HG03045 (cell line): ENCODE measurements around the gene GSG1L.
"Not testable (repeated sequence)": the region's sequence is repeated elsewhere in the genome, so short reads cannot be mapped to it uniquely, and the experiment has no call there.

Experiments
- ATAC-seq: cut with Tn5 transposase; IDR thresholded peaks from one replicate; pipeline ENCODE4 v1.9.1; 2021; ENCODE audit warnings: mild to moderate bottlenecking, moderate library complexity; ENCODE audit not compliant: unreplicated experiment

Gene GSG1L

DNA sequence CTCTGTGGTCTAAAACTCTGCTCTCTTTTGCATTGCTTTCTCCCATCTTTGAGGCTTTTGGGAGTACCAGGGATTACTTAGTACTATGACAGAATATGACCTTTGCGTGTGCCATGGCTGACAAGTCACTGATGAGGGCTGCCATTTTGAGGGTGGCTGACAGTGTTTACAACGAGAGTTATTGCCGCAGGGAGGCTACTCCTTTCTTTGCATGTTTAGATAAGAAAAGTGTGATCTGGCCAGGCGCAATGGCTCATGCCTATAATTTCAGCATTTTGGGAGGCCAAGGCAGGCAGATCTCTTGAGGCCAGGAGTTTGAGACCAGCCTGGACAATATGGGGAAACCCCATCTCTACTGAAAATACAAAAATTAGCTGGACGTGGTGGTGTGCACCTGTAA, 77.5 kb downstream of the GSG1L start:
- ATAC-seq: no peak

- ATAC-seq: no peak
Measured at GRCh38 chr16:27984121-27984520, 79.4 kb downstream of the GSG1L start.

- no peak for ATAC-seq
Measured at GRCh38 chr16:27983244-27983643, 80.3 kb downstream of the GSG1L start.

- no peak for ATAC-seq
Measured at GRCh38 chr16:27982184-27982583, 81.3 kb downstream of the GSG1L start.

DNA sequence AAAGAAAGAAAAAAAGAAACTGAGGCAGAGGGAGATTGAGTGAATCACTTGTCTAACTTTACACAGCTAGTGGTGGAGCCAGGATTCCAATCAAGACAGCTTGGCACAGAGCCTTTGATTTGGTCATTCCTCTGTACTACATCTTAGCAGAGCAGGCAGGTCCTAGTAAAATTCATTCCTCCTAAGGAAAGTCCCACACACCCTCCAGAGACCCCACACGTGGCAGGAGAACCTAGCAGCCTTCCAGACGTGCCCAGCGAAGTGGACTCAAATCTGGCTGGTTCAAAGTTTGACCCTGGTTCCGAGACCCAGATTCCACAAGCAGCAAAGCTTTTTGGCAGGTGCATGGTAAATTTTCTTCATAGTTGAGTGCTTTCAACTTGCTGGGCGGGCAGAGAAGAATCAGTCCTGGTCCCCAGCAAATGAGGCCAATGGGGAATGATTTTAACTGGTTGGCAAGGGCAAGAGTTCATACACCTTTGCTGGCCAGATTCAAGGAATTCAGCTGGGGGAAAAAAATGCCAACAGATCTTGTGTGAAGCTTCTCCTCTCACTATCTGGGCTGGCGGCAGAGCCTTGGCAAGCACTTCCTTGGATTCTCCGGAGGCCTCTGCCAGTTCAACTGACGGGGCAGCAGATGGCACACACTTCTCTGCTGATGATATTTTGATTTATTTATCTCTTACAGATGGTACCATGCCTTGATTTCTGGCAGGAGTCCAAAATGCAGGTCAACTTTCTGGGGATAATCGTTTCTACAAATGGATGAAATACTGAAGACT, 82.4 kb downstream of the GSG1L start:
- ATAC-seq: no peak

GRCh38 chr16:27980076-27980775, 83.3 kb downstream of the GSG1L start:
- no peak for ATAC-seq

DNA sequence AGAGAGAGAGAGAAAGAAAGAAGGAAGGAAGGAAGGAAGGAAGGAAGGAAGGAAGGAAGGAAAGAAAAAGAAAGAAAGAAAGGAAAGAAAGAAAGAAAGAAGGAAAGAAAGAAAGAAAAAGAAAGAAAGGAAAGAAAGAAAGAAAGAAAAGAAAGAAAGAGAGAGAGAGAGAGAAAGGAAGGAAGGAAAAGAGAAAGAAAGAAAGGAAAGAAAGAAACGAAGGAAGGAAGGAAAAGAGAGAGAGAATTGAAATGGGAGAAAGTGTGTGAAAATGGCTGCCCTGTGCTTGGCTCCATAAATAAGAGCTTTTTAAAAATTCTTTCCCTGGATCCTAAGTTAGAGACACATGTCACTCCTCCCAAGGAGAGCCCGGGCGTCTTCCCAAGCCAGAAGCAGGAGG, 83.8 kb downstream of the GSG1L start:
- ATAC-seq: not testable (repeated sequence)

GRCh38 chr16:27978876-27979275, 84.6 kb downstream of the GSG1L start:
- no peak for ATAC-seq

GRCh38 chr16:27977966-27978365, 85.5 kb downstream of the GSG1L start:
- ATAC-seq: no peak

DNA sequence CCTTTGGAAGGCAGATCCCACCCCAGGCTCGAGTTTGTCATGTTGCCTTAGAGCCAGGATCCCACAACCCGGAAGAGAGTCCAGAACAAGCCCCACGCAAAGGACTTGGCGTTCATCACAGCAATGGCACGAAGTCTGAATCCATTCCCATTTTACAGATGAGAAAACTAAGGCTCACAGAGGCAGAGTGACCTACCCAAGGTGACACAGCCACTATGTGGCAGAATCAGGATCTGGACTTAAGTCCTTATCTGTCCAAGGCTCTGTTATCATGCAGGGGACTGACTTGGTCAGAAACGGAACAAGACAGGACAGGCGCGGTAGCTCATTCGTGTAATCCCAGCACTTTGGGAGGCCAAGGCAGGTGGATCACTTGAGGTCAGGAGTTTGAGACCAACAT, 86.5 kb downstream of the GSG1L start:
- no peak for ATAC-seq

- no peak for ATAC-seq
Measured at GRCh38 chr16:27974896-27975540, 88.5 kb downstream of the GSG1L start.

- ATAC-seq: no peak
Measured at GRCh38 chr16:27973678-27974077, 89.8 kb downstream of the GSG1L start.

- ATAC-seq: no peak
Measured at GRCh38 chr16:27972500-27972899, 91.0 kb downstream of the GSG1L start.

- no peak for ATAC-seq
Measured at GRCh38 chr16:27969574-27969973, 93.9 kb downstream of the GSG1L start.

- ATAC-seq: no peak
Measured at GRCh38 chr16:27967169-27967568, 96.3 kb downstream of the GSG1L start.

- ATAC-seq: no peak
Measured at GRCh38 chr16:27966756-27967155, 96.8 kb downstream of the GSG1L start.

GRCh38 chr16:27965801-27966200, 97.7 kb downstream of the GSG1L start:
- no peak for ATAC-seq

GRCh38 chr16:27963471-27963965, 100.0 kb downstream of the GSG1L start:
- no peak for ATAC-seq

DNA sequence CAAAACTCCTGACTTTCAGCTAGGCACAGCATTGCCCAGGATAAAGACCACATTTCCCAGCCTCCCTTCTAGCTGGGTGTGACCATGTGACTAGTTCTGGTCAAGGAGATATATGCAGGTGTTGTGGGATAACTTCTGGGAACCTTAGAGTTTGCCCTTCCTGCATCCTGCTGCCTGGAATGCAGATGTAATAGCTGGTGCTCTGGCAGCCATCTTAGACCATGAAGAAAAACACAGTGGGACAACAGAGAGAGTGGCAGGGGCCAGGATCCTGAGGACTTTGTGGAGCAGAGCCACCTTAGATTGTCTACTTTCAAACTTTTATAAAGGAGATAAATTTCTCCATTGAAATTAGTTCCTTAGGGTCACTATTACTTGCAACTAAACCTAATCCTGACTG, 101.3 kb downstream of the GSG1L start:
- ATAC-seq: no peak

DNA sequence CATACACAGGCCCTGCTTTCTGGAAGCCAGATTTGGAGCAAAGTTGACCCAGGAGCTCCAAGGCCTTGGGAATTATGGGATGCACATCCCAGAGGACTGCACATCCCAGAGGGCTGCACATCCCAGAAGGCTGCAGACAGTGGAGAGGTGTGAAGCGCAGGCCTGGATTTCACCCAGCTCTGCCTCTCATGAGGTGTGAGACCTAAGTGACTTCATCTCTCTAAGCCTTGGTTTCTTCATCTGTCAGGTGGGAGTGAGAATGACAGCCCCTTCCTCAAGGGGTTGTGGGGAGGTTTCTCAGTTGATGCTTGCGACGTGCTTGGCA, 102.3 kb downstream of the GSG1L start:
- ATAC-seq: no peak

DNA sequence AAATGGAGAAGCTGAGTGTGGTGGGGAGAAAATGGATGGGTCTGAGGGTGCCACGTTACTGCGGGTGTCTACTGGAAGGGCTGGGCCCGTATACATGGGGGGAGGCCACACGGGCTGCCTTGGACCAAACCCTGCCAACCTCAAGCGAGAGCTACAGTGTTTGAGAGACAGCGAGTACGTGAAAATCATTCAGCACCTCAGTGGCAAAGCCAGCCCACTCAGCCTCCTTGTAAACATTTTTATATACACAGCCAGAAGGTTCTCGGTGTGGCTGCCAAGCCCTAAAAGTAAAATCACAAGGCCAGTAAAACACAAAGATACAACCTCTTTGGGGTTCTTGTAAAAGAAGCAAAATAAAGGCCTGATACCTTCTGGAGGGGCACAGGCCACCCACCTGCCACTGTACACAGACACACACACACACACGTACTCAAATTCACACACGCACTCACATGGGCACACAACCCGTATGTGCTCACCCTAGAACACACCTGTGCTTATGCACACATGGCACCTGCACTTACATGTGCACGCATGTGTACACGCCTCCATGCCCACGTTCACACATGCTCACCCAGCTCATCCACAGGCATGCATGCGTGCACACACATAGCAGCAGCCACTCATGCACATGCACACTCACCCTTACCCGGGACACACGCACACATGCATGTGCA, 102.8 kb downstream of the GSG1L start:
- ATAC-seq: no peak
